ENCODE results near the gene TTC22.

The TTC22 gene

GRCh38 chr1:54834007-54834541 is 33.0 kb upstream of the TTC22 start:
- DNase-seq (ENCODE audit: low read depth): no peak

- DNase-seq (ENCODE audit: low read depth): no peak
These were observed 32.0 kb upstream of the TTC22 start for GRCh38 chr1:54833121-54833520.

GRCh38 chr1:54826226-54826816 is 25.2 kb upstream of the TTC22 start:
- DNase-seq (ENCODE audit: low read depth): no peak

GRCh38 chr1:54825696-54826095 is 24.6 kb upstream of the TTC22 start:
- no peak for DNase-seq (ENCODE audit: low read depth)

- no peak for DNase-seq (ENCODE audit: low read depth)
These were observed 22.5 kb upstream of the TTC22 start for GRCh38 chr1:54823670-54824069.

DNA sequence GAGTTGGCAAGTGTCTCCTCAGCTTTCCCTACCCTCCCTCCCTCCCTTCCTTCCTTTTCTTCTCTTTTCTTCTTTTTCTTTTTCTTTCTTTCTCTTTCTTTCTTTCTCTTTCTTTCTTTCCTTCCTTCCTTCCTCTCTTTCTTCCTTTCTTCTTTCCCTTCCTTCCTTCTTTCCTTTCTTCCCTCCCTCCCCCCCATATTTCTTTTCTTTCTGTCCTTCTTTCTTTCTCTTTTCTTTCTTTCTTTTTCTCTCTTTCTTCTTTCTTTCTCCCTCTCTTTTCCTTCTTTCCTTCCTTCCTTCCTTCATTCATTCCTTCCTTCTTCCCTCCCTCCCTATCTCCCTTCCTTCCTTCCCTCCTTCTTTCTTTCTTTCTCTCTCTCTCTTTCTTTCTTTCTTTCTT is 18.6 kb upstream of the TTC22 start:
- no peak for DNase-seq (ENCODE audit: low read depth)

GRCh38 chr1:54819195-54819536 is 18.0 kb upstream of the TTC22 start:
- DNase-seq (ENCODE audit: low read depth): no peak

- DNase-seq (ENCODE audit: low read depth): no peak
These were observed 17.5 kb upstream of the TTC22 start for GRCh38 chr1:54818461-54819194.

DNA sequence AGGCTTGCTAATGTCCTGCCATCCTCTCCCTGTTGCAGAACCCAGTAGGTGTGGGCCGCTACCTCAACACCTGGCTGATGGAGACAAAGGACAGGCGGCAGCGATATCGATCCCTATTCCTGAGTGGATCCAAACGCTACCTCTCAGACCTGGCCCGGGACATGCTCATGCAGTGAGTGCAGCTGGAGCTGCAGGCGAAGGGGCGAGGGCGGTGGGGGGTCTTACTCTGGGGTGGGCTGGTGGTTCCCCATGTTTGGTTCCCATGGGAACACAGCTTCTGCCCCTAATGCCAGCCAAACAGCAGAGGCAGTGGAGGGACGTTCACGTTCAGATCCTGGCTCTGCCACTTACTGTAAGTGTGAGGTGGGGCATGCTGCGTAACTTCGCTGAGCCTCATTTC is 15.8 kb upstream of the TTC22 start:
- DNase-seq (ENCODE audit: low read depth): no peak

GRCh38 chr1:54816130-54816529 is 15.0 kb upstream of the TTC22 start:
- no peak for DNase-seq (ENCODE audit: low read depth)

- no peak for DNase-seq (ENCODE audit: low read depth)
These were observed 14.2 kb upstream of the TTC22 start for GRCh38 chr1:54815086-54815876.

DNA sequence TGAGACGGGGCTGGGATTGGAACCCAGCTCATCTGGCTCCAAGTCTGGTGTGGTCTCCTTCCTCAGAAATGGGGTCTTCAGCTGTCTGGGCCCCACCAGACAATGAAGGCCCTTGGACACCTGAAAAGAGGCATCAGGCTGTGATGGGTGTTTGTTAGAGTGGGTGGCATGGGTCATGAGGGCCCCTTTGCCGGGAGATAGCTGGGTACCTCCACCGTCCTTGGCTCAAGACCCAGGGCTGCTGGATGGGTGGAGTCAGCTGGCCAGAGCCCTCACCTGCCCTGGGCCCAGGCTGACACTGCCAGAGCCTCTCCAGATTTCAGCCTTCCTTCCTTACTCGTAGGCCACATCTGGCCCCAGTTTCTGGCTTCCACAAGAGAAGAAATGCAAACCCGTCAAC is 13.4 kb upstream of the TTC22 start:
- DNase-seq (ENCODE audit: low read depth): no peak

DNA sequence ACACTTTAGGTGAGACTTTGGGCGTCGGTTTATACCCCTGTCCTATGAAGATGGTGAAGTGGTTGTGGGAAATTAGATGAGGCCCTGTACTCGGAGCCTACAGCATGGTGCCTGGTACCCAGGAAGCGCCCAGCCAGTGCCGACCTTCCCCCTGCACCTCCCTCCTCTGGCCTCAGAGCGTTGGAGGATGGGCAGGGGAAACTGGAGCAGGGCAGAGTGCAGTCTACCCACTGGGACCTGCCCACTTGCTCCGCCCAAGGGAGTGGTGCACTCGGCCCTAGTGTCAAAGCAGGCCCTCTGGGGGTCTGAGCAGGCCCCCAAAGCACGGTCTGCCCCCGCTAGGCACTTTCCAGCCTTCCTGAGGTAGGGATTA is 13.0 kb upstream of the TTC22 start:
- DNase-seq (ENCODE audit: low read depth): no peak

DNA sequence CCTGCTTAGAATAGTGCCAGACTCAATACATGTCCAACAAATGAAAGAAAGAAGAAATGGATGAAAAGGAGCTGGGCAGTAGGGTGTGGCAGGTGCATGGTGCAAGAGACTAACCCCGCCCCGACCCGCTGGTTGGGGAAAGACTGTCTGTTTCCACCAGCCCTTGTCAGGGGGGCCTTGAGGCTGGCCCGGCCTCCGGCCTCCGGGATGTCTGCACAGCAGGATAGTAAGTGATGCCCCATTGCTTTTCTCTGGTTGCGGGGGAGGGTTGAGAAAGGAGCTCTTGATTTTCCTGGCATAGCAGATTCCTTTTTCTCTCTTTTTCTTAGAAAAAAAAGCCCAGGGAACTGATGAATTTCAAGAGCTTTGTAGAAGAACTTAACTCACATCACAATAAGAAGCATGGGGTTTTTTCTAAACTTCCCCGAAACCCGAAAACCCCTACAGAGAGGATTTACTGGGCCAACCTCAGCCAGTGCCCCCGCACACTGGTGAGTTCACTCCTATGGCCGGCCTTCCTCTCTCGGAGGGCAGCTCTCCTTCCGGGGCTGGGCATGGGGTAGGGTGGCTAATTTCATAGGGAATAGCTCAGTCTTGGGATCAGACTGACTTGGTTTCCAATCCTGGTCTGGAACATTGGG is 12.5 kb upstream of the TTC22 start:
- DNase-seq (ENCODE audit: low read depth): no peak

DNA sequence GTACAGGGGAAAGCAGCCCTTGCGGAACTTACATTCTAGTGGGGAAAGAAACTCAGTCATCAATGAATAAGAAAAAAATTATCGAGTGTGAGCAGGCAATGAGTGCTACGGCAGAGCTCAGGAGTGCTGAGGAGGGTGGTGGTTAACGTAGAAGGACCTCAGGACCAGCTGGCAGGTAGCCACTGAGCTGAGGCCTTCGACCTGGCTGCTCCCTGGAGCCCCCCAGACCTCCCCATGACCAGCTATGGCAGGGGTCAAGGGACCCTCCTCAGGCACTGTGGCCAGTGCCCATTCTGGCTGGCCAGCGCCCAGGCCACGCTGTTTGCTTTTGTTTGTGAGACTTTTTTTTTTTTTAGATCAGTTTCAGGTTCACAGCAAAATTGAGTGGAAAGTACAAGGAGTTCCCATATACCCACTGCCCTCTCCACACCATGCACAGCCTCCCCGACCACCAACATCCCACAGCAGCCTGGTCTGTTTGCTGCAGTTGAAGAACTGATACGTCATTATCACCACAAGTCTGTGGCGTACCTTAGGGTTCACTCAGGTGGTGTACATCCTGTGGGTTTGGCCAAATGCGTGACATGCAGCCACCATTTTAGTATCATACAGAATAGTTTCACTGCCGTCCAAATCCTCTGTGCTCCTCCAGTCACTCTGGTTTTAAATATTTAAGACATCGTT is 11.8 kb upstream of the TTC22 start:
- DNase-seq (ENCODE audit: low read depth): no peak

GRCh38 chr1:54811739-54812655 is 10.9 kb upstream of the TTC22 start:
- no peak for DNase-seq (ENCODE audit: low read depth)

GRCh38 chr1:54811066-54811465 is 9.9 kb upstream of the TTC22 start:
- no peak for DNase-seq (ENCODE audit: low read depth)

DNA sequence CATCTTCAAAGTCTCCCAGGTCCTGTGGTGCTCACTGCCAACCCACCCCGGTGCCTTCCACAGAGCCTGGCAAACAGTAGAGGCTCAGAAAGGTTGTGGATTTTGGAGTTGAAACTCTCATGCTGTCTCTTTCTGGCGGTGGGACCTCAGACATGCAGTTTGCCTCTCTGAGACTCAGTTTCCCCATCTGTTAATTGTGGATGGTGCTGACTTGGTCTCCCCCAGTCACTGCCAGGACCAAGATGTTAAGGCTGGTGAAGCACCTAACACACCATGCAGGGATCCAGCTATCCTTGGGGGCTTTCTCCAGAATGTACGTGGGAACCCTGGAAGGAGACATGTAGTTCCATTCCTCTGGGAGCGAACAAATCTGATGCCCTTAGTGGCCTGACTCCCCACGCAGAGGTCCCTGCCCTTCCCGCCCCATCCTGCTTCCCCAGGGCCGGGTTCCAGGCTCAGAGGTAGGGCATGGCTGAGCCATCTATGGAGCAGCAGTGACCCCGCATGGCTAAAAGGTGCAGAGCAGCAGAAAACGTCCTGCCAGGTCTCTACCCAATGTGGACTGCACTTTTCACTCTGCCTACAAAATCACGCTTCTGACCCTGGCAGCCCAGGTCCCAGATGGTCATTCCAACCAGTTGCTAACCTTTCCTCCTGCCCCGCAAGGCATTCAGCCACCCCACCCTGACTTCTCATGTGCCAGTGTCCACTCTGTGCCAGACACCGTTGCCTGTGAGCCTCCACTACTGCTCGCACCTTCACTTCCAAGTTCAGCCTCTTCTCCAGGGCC is 9.2 kb upstream of the TTC22 start:
- peak; percentile 33 for DNase-seq (ENCODE audit: low read depth)

GRCh38 chr1:54809496-54810074 is 8.5 kb upstream of the TTC22 start:
- DNase-seq (ENCODE audit: low read depth): no peak

Data from stimulated activated CD8-positive, alpha-beta memory T cell treated with anti-CD3 and anti-CD28 coated beads, Interleukin-12 subunit alpha, Interleukin-12 subunit beta, amount 100 ng/mL, for 1 hour (primary cell).